ENCODE results near the gene GFOD1.
A peak's percentile ranks its signal among the peaks of the same experiment; 100 is the strongest.

GFOD1 gene

GRCh38 chr6:13485923-13486562, 1.4 kb downstream of the GFOD1 start:
- peak; percentile 28 for DNase-seq (ENCODE audit: low spot score)

GRCh38 chr6:13485303-13485702, 2.1 kb downstream of the GFOD1 start:
- no peak for DNase-seq (ENCODE audit: low spot score)

GRCh38 chr6:13484827-13485226, 2.6 kb downstream of the GFOD1 start:
- no peak for DNase-seq (ENCODE audit: low spot score)

GRCh38 chr6:13484138-13484708, 3.2 kb downstream of the GFOD1 start:
- no peak for DNase-seq (ENCODE audit: low spot score)

GRCh38 chr6:13480631-13481501, 6.5 kb downstream of the GFOD1 start:
- DNase-seq (ENCODE audit: low spot score) = no peak

GRCh38 chr6:13479971-13480434, 7.4 kb downstream of the GFOD1 start:
- DNase-seq (ENCODE audit: low spot score) = no peak

- DNase-seq (ENCODE audit: low spot score) = no peak
Observed at GRCh38 chr6:13479206-13479800, 8.1 kb downstream of the GFOD1 start.

GRCh38 chr6:13478525-13478966, 8.9 kb downstream of the GFOD1 start:
- no peak for DNase-seq (ENCODE audit: low spot score)

GRCh38 chr6:13474787-13475186, 12.6 kb downstream of the GFOD1 start:
- DNase-seq (ENCODE audit: low spot score) = no peak

GRCh38 chr6:13474360-13474759, 13.0 kb downstream of the GFOD1 start:
- no peak for DNase-seq (ENCODE audit: low spot score)

- no peak for DNase-seq (ENCODE audit: low spot score)
Observed at GRCh38 chr6:13473768-13474165, 13.6 kb downstream of the GFOD1 start.

- no peak for DNase-seq (ENCODE audit: low spot score)
Observed at GRCh38 chr6:13472976-13473767, 14.2 kb downstream of the GFOD1 start.

GRCh38 chr6:13472099-13472498, 15.3 kb downstream of the GFOD1 start:
- no peak for DNase-seq (ENCODE audit: low spot score)

GRCh38 chr6:13471184-13471583, 16.2 kb downstream of the GFOD1 start:
- no peak for DNase-seq (ENCODE audit: low spot score)

- no peak for DNase-seq (ENCODE audit: low spot score)
Observed at GRCh38 chr6:13470238-13471140, 16.9 kb downstream of the GFOD1 start.

GRCh38 chr6:13469693-13470092, 17.7 kb downstream of the GFOD1 start:
- no peak for DNase-seq (ENCODE audit: low spot score)

GRCh38 chr6:13468839-13469238, 18.6 kb downstream of the GFOD1 start:
- no peak for DNase-seq (ENCODE audit: low spot score)

GRCh38 chr6:13467216-13467600, 20.2 kb downstream of the GFOD1 start:
- DNase-seq (ENCODE audit: low spot score) = no peak

GRCh38 chr6:13466304-13467215, 20.8 kb downstream of the GFOD1 start:
- DNase-seq (ENCODE audit: low spot score) = no peak

- DNase-seq (ENCODE audit: low spot score) = no peak
Observed at GRCh38 chr6:13465734-13466133, 21.7 kb downstream of the GFOD1 start.

Measured in HuH-7 (cell line).